GM12878 (cell line): Measurements from ENCODE around the gene AKTIP. TPM values are rescaled to one million over a fixed set of nuclear protein-coding genes. Genes with fewer than 3 reads are reported as not detected.
A peak's percentile ranks its signal among the peaks of the same experiment; 100 is the strongest.

ENCODE experiments used
- ATAC-seq: fragments of 200-7000 bp; cut with Tn5 transposase; 3 replicates; pipeline ENCODE4 v1.9.1; 2020; ENCODE audit warnings: mild to moderate bottlenecking, moderate library complexity
- BruUV-seq: library from RNA; stranded (reverse); fragments of 400-500 nt; replicated peaks from 2 replicates; lab custom pipeline; 2021; lab: Mats Ljungman, UMichigan
- CTCF ChIA-PET: fragments of 300-600 bp; sonication (Branson Sonifier 250); formaldehyde crosslinking; extraction: SDS; loops from one replicate; lab custom pipeline; 2021; ENCODE audit warnings: inconsistent platforms; lab: Yijun Ruan, JAX
- POLR2A ChIA-PET: fragments of 350-600 bp; formaldehyde crosslinking; extraction: SDS; loops from one replicate; lab custom pipeline; 2021; ENCODE audit warnings: inconsistent platforms; lab: Charles Lee
- RAD21 ChIA-PET: fragments of 300-600 bp; sonication (Branson Sonifier 250); formaldehyde crosslinking; loops from one replicate; lab custom pipeline; 2023; ENCODE audit warnings: antibody characterized with exemption; ENCODE audit not compliant: unreplicated experiment; lab: Charles Lee
- SMC1A ChIA-PET: fragments of 300-600 bp; sonication (Branson Sonifier 250); formaldehyde crosslinking; loops from one replicate; lab custom pipeline; 2023; ENCODE audit not compliant: unreplicated experiment, uncharacterized antibody; lab: Charles Lee
- DNase-seq: peaks from one replicate; pipeline ENCODE4 v3.0.0-alpha.2; 2011; ENCODE audit warnings: low read depth, low spot score
- FAIRE-seq: peaks from 3 replicates; lab custom pipeline; 2011; peaks lifted over from hg19 to GRCh38; lab: Jason Lieb, UNC
- H2AFZ ChIP-seq: 2 replicates; pipeline ENCODE4 v1.6.0; 2011; ENCODE audit warnings: low read depth, low read length, control low read depth; ENCODE audit not compliant: control insufficient read depth
- H3K27ac ChIP-seq: 2 replicates; pipeline ENCODE4 v1.5.1; 2011; ENCODE audit warnings: control low read depth; ENCODE audit not compliant: control insufficient read depth, insufficient read depth
- H3K27me3 ChIP-seq, 2 experiments: replicated peaks in 1 of 2; 2 replicates each; pipeline versions ENCODE4 v1.6.0 to v1.6.1; 2011; ENCODE audit warnings: low read length in 1 of 2; ENCODE audit not compliant: control insufficient read depth in 2 of 2, insufficient read depth in 2 of 2
- H3K36me3 ChIP-seq, 2 experiments: 2 replicates each; pipeline ENCODE4 v1.5.1; 2011; ENCODE audit warnings: low read length in 1 of 2; ENCODE audit not compliant: control insufficient read depth in 2 of 2, insufficient read depth in 2 of 2
- H3K4me1 ChIP-seq: 2 replicates; pipeline ENCODE4 v1.6.1; 2011; ENCODE audit warnings: mild to moderate bottlenecking, low read length, moderate library complexity, mixed read lengths; ENCODE audit not compliant: control insufficient read depth, insufficient read depth
- H3K4me2 ChIP-seq: 2 replicates; pipeline ENCODE4 v1.6.0; 2011; ENCODE audit warnings: control low read depth; ENCODE audit not compliant: control insufficient read depth, insufficient read depth
- H3K4me3 ChIP-seq: fragments of 200-600 bp; sonication (generic); 2 replicates; pipeline ENCODE4 v1.5.1; 2016
- H3K79me2 ChIP-seq: 2 replicates; pipeline ENCODE4 v1.6.0; 2011; ENCODE audit warnings: low read length; ENCODE audit not compliant: control insufficient read depth, insufficient read depth
- H3K9ac ChIP-seq: 2 replicates; pipeline ENCODE4 v1.8.0; 2011; ENCODE audit warnings: low read length, control low read depth, mixed read lengths; ENCODE audit not compliant: control insufficient read depth, insufficient read depth
- H3K9me3 ChIP-seq: replicated peaks from 3 replicates; pipeline ENCODE4 v1.5.1; 2011; ENCODE audit warnings: mild to moderate bottlenecking, low read length; ENCODE audit not compliant: control insufficient read depth, insufficient read depth
- H4K20me1 ChIP-seq: 2 replicates; pipeline ENCODE4 v1.6.0; 2011; ENCODE audit not compliant: control insufficient read depth, insufficient read depth
- BCL11A ChIP-seq: IDR thresholded peaks from 2 replicates; pipeline ENCODE4 v1.6.1; 2011; ENCODE audit warnings: low read depth, low read length
- BCLAF1 ChIP-seq: fragments of 450-650 bp; IDR thresholded peaks from 2 replicates; pipeline ENCODE4 v1.6.1; 2017; ENCODE audit warnings: antibody characterized with exemption, mild to moderate bottlenecking, moderate library complexity
- GABPA ChIP-seq: IDR thresholded peaks from 2 replicates; pipeline ENCODE4 v1.6.1; 2014; ENCODE audit warnings: antibody characterized with exemption, low read depth, mild to moderate bottlenecking, inconsistent platforms
- HDAC6 ChIP-seq: fragments of 200-600 bp; sonication (generic); IDR thresholded peaks from one replicate; pipeline ENCODE4 v1.8.0; 2017; ENCODE audit warnings: antibody characterized with exemption; ENCODE audit not compliant: unreplicated experiment
- MTA2 ChIP-seq: fragments of 450-650 bp; IDR thresholded peaks from 2 replicates; pipeline ENCODE4 v1.6.1; 2016; ENCODE audit warnings: low read depth, mild to moderate bottlenecking, moderate library complexity
- MYB ChIP-seq: fragments of 150-350 bp; IDR thresholded peaks from 2 replicates; pipeline ENCODE4 v1.6.1; 2014; ENCODE audit warnings: mild to moderate bottlenecking, low read depth, low read length, borderline replicate concordance
- POLR2AphosphoS5 ChIP-seq: IDR thresholded peaks from 2 replicates; pipeline ENCODE4 v1.6.1; 2011; ENCODE audit warnings: mild to moderate bottlenecking, low read length, inconsistent platforms
- POU2F2 ChIP-seq: IDR thresholded peaks from 3 replicates; pipeline ENCODE4 v1.6.1; 2011; ENCODE audit warnings: low read depth, mild to moderate bottlenecking, low read length, borderline replicate concordance
- SMAD1 ChIP-seq: fragments of 450-650 bp; IDR thresholded peaks from 2 replicates; pipeline ENCODE4 v1.6.1; 2018; ENCODE audit warnings: mild to moderate bottlenecking, low read depth; ENCODE audit not compliant: partially characterized antibody
- STAT1 ChIP-seq: fragments of 450-650 bp; conservative IDR thresholded peaks from 2 replicates; pipeline ENCODE4 v1.6.1; 2014; ENCODE audit warnings: antibody characterized with exemption, mild to moderate bottlenecking
- TCF12 ChIP-seq: IDR thresholded peaks from 2 replicates; pipeline ENCODE4 v1.6.1; 2011; ENCODE audit warnings: low read depth, mild to moderate bottlenecking, low read length
- WRNIP1 ChIP-seq: IDR thresholded peaks from 2 replicates; pipeline ENCODE4 v1.6.1; 2011; ENCODE audit warnings: low read depth, low read length, improper control_type of control experiment, borderline replicate concordance
- YY1 ChIP-seq: IDR thresholded peaks from 2 replicates; pipeline ENCODE4 v1.6.1; 2011; ENCODE audit warnings: low read depth, mild to moderate bottlenecking, low read length
- WGBS: methylation state at CpG from one replicate; pipeline ENCODE4 v1.1.6; 2016; ENCODE audit warnings: low lambda C conversion rate; ENCODE audit not compliant: insufficient replicate concordance, insufficient coverage; ENCODE audit errors: missing lambda C conversion rate; 5-methylcytosine and 5-hydroxymethylcytosine counted together
- in situ Hi-C: fragments of 300-500 bp; cut with MboI; formaldehyde crosslinking; loops from 9 replicates; pipeline ENCODE4 v1.14.3; 2018; ENCODE audit warnings: mixed read lengths
- intact Hi-C: fragments of 100-400 bp; cut with micrococcal nuclease; formaldehyde crosslinking; loops from one replicate; pipeline ENCODE4 v1.14.2; 2022; ENCODE audit not compliant: unreplicated experiment
- polyA plus RNA-seq, 11 experiments: library from polyadenylated mRNA; depleted of rRNA in 4 of 11; unstranded in 6 of 11; stranded (reverse) in 5 of 11; fragments of >200 nt; fragmentation: Nextera tagmentation in 4 of 11; fragmentation: Illumina TruSeq in 1 of 11; extraction: Ambion mirVana in 4 of 11; extraction: Trizol in 1 of 11; gene quantifications; 1 replicate in 1 of 11; 2 replicates in 10 of 11; pipeline versions ENCODE4 v1.2.1 to v1.2.3, GENCODE V29; 2011 to 2016; ENCODE audit warnings: inconsistent platforms in 2 of 11, missing spikeins in 2 of 11, low read depth in 1 of 11
- total RNA-seq, 4 experiments: library from RNA; depleted of rRNA in 3 of 4; stranded (reverse); fragments of >200 nt in 3 of 4; fragmentation: Illumina TruSeq in 1 of 4; extraction: Trizol in 1 of 4; gene quantifications; 2 replicates each; pipeline versions ENCODE4 v1.2.1 to v1.2.3, GENCODE V29; 2013 to 2021
- TF ChIP-seq, protein P1 (sequence below): fragments of 450-650 bp; IDR thresholded peaks from 2 replicates; pipeline ENCODE4 v1.6.1; 2017; ENCODE audit warnings: mild to moderate bottlenecking, low read depth, inconsistent platforms; ENCODE audit not compliant: poor library complexity, severe bottlenecking
- TF ChIP-seq, protein P2 (sequence below): fragments of 450-650 bp; IDR thresholded peaks from 2 replicates; pipeline ENCODE4 v1.6.1; 2018; ENCODE audit warnings: mild to moderate bottlenecking, low read depth, moderate library complexity; ENCODE audit not compliant: partially characterized antibody

Gene AKTIP
- total and polyA plus RNA-seq, 10 of the 15 experiments (the other 5 are each of a cell fraction or from before 2014, with no cell fraction given), result 11.4 to 22.9 (median 13.6) TPM

- Histone ChIP-seq H3K79me2 (peaks cover 7% of the 10 kb centered on the region), H3K4me1 (peaks cover 12% of the 10 kb centered on the region), H3K9ac (peak overlapping the region; percentile 70), H3K27me3 (no peaks in the 10 kb centered on the region), H2AFZ (no peak overlapping the region; the same call in 1 of the 2 replicates), H4K20me1 (no peaks in the 10 kb centered on the region), H3K36me3 (no peaks in the 10 kb centered on the region), H3K9me3 (no peaks in the 10 kb centered on the region), H3K27ac (no peak overlapping the region; the same call in 1 of the 2 replicates), H3K4me2 (peak overlapping the region; percentile 88), H3K4me3 (peak overlapping the region; percentile 94)
- DNase-seq (no peak), ATAC-seq (no peak), FAIRE-seq (no peak)
- ChIA-PET SMC1A (interaction anchor here (0.8 to 1.6 kb wide), 13 partner anchors 9 to 105 kb away, joined by 3 to 8 read pairs (median 4); no protein-coding TSS in a partner anchor), RAD21 (interaction anchor here (1.5 to 3.0 kb wide), 5 partner anchors 14 to 450 kb away, joined by 3 to 20 read pairs (median 5); partner anchors contain the start of genes CHD9 and RBL2), CTCF (interaction anchor here (0.6 to 1.6 kb wide), 3 partner anchors 12 to 339 kb away, joined by 3 to 6 read pairs (median 4); no protein-coding TSS in a partner anchor), POLR2A (interaction anchor here (0.6 to 2.0 kb wide), 8 partner anchors 15 to 563 kb away, joined by 3 to 12 read pairs (median 4); no protein-coding TSS in a partner anchor)
- no TSS peak for BruUV-seq
- in situ Hi-C loops, result no loop called here
- WGBS, result 69% methylated on average over 7 of the region's 7 CpGs
- intact Hi-C loops, result loop anchor here (5.0 to 10.0 kb wide), 4 partner anchors 47 to 442 kb away; no protein-coding TSS in a partner anchor
- TF ChIP-seq MYB (no peak), TCF12 (no peak), MTA2 (no peak), YY1 (no peak), STAT1 (no peak), SMAD1 (no peak), BCLAF1 (no peak), POLR2AphosphoS5 (no peak), GABPA (no peak), HDAC6 (no peak), POU2F2 (no peak), BCL11A (no peak), WRNIP1 (no peak)
- TF ChIP-seq, protein P1, sequence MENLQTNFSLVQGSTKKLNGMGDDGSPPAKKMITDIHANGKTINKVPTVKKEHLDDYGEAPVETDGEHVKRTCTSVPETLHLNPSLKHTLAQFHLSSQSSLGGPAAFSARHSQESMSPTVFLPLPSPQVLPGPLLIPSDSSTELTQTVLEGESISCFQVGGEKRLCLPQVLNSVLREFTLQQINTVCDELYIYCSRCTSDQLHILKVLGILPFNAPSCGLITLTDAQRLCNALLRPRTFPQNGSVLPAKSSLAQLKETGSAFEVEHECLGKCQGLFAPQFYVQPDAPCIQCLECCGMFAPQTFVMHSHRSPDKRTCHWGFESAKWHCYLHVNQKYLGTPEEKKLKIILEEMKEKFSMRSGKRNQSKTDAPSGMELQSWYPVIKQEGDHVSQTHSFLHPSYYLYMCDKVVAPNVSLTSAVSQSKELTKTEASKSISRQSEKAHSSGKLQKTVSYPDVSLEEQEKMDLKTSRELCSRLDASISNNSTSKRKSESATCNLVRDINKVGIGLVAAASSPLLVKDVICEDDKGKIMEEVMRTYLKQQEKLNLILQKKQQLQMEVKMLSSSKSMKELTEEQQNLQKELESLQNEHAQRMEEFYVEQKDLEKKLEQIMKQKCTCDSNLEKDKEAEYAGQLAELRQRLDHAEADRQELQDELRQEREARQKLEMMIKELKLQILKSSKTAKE, result no peak
- TF ChIP-seq, protein P2, sequence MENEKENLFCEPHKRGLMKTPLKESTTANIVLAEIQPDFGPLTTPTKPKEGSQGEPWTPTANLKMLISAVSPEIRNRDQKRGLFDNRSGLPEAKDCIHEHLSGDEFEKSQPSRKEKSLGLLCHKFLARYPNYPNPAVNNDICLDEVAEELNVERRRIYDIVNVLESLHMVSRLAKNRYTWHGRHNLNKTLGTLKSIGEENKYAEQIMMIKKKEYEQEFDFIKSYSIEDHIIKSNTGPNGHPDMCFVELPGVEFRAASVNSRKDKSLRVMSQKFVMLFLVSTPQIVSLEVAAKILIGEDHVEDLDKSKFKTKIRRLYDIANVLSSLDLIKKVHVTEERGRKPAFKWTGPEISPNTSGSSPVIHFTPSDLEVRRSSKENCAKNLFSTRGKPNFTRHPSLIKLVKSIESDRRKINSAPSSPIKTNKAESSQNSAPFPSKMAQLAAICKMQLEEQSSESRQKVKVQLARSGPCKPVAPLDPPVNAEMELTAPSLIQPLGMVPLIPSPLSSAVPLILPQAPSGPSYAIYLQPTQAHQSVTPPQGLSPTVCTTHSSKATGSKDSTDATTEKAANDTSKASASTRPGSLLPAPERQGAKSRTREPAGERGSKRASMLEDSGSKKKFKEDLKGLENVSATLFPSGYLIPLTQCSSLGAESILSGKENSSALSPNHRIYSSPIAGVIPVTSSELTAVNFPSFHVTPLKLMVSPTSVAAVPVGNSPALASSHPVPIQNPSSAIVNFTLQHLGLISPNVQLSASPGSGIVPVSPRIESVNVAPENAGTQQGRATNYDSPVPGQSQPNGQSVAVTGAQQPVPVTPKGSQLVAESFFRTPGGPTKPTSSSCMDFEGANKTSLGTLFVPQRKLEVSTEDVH, result no peak
Observed at GRCh38 chr16:53504665-53505064, 1.7 kb upstream of the AKTIP start.
